Uterus (tissue), 2 donors: ENCODE results near the gene CHPF.

Source experiments
- POLR2A ChIP-seq, 2 donors: fragments of 450-650 bp; IDR thresholded peaks; one replicate each; pipeline ENCODE4 v1.6.1; 2016; ENCODE audit warnings: antibody characterized with exemption in 2 of 2, mild to moderate bottlenecking in 1 of 2, moderate library complexity in 1 of 2
- TF ChIP-seq, protein P1 (sequence below), 4 experiments: fragments of 200-600 bp in 2 of 4; fragments of 450-650 bp in 2 of 4; sonication (generic) in 2 of 4; IDR thresholded peaks; one replicate each; pipeline ENCODE4 v1.5.1; 2016 to 2019; ENCODE audit warnings: antibody characterized with exemption in 4 of 4, mild to moderate bottlenecking in 2 of 4, moderate library complexity in 1 of 4

DNA sequence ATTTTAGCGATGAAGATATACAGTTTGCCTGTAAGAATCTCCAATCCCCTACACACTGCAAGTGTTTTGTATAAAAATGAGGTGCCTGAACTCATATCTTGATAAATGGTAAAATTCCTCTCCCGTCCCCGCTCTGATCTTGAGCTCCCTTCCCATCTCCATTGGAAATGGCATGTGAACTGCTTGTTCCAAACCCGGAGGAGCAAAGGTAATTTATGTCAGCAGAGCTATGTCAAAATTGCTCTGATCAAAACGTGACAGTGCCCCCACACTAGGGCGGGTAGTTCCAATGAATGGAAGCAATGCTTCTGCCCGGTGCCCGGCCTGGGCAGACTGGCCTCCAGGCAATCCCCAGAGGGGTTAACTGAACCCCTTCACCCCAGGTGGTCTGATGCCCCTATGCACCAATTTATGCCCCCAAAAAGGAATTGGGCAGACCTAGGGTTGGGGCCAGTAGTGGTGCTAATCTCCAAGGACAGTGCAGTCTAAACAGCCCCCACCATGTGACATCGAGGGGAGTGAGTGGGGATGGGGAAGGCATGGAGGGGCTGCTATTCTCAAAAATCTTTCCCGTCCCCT lies 48.6 kb downstream of the CHPF start:
- TF ChIP-seq, protein P1, sequence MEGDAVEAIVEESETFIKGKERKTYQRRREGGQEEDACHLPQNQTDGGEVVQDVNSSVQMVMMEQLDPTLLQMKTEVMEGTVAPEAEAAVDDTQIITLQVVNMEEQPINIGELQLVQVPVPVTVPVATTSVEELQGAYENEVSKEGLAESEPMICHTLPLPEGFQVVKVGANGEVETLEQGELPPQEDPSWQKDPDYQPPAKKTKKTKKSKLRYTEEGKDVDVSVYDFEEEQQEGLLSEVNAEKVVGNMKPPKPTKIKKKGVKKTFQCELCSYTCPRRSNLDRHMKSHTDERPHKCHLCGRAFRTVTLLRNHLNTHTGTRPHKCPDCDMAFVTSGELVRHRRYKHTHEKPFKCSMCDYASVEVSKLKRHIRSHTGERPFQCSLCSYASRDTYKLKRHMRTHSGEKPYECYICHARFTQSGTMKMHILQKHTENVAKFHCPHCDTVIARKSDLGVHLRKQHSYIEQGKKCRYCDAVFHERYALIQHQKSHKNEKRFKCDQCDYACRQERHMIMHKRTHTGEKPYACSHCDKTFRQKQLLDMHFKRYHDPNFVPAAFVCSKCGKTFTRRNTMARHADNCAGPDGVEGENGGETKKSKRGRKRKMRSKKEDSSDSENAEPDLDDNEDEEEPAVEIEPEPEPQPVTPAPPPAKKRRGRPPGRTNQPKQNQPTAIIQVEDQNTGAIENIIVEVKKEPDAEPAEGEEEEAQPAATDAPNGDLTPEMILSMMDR (IDR thresholded peaks at IDR 0.05) = no peak
- TF ChIP-seq POLR2A (IDR thresholded peaks at IDR 0.05) = no peak
